GM18517 (cell line): ENCODE data around the gene CPNE2.
"Not testable (repeated sequence)": the region's sequence is repeated elsewhere in the genome, so short reads cannot be mapped to it uniquely, and the experiment has no call there.

Source experiments
- ATAC-seq: cut with Tn5 transposase; IDR thresholded peaks from one replicate; pipeline ENCODE4 v1.9.1; 2021; ENCODE audit warnings: mild to moderate bottlenecking, moderate library complexity; ENCODE audit not compliant: unreplicated experiment

CPNE2 gene

DNA sequence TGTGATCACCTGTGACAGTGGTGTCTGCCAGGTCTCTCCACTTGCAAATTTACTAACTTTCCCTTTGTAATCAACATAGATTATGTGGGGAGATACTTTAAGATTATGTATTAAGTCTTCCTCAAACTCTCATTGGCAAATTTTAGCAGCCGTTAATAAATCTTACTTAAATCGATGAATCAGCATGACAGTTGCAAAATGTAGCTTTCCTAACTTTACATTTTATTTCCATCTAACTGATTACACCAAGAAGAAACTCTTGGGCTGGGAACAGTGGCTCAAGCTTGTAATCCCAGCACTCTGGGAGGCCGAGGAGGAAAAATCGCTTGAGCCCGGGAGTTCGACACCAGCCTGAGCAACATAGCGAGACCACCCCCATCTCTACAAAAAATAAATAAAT is 23.3 kb upstream of the CPNE2 start:
- ATAC-seq = no peak

DNA sequence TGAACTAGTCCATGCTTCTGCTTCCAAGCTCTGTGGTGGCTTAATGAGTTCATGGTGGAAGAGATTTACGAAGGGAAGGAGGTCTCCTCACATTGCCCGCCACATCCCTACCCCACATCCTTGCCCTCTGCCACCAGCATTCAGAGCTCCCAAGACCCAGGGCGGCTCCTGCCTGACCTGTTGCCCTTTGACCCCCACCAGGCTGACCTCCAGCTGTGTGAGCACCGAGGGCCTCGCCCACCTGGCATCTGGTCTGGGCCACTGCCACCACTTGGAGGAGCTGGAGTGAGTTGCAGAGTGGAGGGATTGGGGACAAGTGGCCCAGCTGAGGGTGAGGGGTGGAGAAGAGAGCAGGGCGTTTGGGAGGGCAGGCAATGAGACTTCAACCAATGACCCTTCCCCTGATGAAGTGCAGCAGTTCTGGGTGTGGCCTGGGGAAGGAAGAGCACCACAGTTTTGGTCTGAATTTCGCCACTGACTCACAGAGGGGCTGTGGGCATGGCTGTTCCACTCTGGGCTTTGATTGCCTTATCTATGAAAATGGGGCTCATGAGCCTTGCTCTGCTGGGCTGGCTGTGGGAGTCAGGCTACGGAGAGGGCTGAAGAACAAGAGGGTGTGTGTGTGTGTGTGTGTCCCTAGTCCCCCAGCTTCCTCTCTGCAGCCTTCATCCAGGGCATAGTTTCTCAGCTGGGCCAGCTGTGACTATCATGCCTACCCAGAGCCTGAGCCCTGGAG is 22.6 kb upstream of the CPNE2 start:
- ATAC-seq = no peak

DNA sequence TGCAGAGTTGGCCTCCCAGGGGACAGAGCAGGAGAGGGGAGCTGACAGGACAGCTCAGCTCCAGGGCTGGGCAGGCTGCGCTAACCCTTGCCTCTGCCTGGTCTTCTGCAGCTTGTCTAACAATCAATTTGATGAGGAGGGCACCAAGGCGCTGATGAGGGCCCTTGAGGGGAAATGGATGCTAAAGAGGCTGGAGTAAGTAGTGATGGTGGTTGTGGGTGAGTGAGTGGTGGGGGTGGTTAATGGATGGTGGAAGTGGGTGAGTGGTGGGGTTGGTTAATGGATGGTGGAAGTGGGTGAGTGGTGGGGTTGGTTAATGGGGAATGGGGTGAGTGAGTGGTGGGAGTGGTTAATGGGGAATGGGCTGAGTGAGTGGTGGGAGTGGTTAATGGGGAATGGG is 22.0 kb upstream of the CPNE2 start:
- ATAC-seq = no peak

DNA sequence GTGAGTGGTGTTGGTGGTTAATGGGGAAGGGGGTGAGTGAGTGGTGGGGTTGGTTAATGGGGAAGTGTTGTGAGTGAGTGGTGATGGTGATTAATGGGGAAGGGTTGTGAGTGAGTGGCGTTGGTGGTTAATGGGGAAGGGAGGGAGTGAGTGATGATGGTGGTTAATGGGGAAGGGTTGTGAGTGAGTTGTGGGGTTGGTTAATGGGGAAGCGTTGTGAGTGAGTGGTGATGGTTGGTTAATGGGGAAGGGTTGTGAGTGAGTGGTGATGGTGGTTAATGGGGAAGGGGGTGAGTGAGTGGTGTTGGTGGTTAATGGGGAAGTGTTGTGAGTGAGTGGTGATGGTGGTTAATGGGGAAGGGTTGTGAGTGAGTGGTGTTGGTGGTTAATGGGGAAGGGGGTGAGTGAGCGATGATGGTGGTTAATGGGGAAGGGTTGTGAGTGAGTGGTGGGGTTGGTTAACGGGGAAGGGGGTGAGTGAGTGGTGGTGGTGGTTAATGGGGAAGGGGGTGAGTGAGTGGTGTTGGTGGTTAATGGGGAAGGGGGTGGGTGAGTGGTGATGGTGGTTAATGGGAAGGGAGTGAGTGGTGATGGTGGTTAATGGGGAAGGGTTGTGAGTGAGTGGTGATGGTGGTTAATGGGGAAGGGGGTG is 21.2 kb upstream of the CPNE2 start:
- ATAC-seq = not testable (repeated sequence)

DNA sequence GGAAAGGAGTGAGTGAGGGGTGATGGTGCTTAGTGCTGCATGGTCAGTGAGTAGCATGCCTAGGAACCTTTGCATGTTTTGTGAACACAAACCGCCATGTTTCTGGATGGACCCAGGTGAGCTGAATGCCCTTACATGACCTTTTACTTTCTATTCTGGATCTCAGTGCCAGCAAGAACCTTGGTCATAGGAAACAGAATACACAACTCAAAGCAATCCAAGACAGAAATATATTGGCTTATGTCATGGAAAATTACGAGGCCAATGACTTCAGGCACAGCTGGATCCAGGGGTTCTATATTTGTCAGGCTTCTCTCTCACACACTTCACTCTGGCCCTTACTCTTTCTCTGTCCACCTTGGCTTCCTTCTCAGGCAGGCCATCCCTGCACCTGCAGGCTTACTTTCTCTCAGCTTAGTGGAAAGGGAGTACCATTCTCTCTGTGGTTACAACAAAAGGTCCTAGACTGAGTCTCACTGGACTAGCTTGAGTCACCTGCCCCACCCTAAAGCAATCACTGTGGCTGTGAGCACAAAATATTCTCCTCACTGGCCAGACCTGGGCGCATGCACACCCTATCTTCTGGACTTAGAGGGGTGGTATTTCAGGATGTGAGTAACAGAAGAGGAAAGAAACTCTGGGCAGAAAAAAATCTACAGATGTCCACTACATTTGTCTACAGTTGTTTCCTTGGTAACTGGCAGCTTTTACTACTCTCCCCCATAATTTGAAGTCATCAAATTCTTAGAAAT is 20.4 kb upstream of the CPNE2 start:
- ATAC-seq = no peak

DNA sequence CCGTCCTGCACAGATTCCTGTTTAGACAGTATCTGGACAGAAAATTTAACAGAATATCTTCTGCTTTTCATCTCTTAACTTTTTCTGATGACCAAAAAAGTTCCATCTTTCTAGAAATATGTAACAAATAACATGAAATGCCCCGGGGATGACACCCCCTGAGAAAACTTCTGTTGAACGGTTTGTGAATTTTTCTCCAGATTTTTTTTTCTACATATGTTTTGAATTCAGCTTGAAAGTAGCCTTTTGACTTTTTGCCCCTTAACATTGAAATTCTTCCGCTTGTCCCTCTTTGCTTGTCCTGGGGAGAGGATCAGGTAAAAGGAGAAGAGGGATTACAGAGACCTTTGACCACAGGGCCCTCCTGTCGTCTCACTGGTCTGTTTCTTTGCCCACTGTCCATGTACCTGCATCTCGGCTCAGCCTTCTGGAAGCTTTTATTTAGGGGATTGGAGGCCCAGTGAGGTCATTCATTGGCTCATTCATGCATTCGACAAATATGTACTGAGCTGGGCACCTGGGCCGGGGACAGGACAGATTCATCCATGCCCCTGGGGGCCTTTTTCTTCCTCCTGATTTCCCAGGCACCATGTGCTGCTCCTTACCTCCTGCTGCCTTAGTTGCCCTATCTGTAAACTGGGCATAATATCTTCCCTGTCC is 19.6 kb upstream of the CPNE2 start:
- ATAC-seq = no peak

DNA sequence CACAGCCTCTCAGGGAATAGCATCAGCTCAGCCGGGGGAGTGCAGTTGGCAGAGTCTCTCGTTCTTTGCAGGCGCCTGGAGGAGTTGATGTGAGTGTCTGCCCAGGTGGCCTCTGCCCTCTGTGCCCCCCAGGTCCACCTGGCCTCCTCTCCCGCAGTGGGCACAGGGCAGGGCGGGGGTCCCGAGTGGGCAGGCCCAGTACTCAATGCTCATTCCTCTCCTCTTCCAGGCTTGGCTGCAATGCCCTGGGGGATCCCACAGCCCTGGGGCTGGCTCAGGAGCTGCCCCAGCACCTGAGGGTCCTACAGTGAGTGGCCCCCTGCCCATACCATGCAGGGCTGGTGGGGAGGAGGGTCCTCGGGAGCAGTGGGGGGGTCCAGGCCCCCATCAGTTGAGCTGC is 14.7 kb upstream of the CPNE2 start:
- ATAC-seq = no peak

DNA sequence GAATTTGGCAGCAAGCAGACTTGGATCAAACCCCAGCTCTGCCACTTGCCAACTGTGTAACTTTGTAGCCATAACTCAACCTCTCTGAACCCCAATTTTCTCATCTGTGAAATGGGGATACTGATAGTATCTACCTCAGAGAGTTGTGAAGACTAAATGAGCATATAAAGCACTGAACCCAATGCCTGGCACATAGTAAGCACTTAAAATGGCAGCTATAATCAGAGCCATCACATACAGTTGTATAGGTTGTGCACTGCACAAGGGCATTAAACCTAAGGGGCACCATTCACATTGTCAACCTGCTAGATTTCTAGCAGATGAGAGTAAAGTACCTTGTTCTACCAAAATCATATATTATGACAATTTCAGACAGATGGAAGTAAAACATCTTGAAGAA is 10.6 kb upstream of the CPNE2 start:
- no peak for ATAC-seq

DNA sequence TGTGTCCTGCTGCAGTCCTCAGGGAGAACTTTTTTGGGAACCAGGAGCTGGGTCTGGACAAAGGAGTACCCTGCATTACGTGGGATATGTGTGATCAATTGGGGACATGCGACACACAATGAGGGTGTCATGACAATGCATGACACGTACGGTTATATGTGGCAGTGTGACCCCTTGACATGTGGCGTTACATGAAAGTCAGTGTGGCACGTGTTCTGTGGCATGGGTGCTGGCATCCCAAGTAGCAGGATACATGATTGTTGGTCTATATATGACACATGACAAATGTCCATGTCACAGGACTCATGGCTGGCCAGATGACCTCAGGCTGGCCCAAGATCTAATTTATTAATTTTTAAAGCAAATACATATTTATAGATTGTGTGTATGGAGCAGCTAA is 9.7 kb upstream of the CPNE2 start:
- ATAC-seq = no peak

DNA sequence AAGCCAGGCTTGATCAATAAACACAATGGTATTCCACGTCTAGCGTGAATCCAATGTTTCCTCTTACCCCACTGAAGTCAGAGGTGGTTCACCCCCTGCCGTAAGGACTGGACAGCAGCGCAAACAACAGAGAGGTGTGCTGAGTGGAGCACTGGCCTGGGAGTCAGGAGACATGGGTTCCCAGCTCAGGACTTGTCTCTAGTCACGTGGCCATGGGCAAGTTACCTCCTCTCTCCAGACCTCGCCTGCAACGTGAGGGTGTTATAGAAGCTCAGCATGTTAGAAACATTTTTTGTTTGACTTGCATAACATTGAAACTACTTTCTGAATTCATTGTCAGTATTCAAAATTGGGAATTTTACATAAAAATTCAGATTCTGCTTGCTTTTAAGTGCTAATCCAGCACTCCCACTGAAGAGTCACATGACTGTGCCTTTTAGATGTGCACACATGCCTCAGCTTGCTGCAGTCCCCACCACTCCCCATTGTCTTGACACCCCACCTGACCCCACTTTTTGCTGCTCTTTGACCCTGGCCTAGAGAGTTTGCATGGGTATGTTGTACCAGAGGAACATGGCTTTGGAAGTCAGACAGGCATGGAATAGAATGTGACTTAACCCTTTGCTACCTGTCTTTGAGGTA is 8.8 kb upstream of the CPNE2 start:
- no peak for ATAC-seq

DNA sequence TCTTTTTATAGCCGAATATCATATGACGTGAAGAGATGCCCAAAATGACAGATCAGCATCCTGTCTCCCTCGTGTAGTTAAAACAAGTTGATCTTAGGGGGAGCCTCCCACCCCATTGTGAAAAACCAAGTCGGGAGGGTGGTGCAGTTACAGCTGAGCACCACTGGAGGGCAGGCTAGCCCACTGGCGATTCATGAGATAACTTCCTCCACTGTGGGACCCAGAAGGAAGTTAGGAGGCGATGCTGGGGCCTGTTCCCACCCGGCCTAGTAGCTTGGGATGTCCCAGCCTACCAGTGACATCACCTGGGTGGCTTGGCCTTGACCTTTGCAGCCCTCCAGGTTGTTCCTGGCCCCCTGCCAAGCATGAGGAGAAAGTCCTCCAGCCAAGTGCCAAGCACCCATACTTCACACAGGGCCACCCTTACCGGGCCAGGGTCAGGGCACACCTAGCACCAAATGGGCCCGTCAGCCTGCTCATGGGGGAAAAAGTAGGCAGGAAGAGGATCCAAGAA is 8.1 kb upstream of the CPNE2 start:
- ATAC-seq = no peak

DNA sequence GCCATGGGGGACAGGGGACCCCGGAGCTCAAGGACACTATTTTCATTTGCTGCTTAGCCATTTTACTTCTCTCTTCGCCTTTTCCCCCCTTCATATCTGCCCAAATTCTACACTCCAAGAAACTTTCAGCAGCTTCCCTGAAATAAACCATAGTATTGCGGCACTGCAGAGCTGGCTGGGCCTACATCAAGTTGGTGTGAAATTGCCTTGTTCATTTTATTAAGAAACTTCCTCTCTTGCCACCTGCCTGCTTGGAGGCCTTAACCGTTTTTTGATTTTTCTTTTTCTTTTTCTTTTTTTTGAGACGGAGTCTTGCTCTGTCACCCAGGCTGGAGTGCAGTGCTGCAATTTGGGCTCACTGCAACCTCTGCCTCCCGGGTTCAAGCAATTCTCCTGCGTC is 7.4 kb upstream of the CPNE2 start:
- ATAC-seq = no peak

DNA sequence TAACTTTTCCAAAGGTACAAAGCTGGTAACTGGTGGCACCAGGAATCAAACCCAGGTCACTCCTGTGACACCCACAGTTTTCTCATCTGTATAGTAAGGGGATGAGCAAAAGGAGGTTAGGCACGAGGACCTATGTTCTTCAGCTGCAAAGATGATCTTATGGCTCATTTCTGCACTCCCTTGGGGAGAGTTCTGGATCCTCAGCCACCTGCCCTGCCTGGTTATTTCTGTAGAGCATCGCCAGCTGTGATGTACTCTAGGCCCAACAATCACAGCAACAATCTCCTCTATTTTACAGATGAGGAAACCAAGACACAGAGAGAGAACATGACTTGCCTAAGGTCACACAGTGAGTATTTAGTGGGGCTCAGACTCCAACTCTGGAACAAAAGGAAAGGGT is 5.4 kb upstream of the CPNE2 start:
- no peak for ATAC-seq

DNA sequence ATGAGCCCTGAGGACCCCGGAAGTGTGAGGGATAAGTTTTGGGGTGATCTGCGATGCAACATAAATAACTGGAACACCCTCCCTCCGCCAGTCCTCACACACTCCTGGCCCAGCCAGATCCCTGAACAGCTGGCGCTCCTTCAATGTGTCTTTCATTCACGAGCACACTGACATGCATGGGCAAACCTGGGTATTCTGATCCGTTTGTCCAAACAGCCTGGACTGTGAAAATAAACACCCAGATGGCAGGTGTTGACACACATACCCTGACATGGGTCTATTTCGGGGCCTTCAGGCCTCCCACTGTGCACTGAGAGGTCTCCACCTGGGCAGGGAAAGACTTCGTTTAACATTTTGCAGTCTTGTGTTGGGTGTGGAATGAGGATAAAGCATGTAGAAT is 3.0 kb upstream of the CPNE2 start:
- no peak for ATAC-seq

DNA sequence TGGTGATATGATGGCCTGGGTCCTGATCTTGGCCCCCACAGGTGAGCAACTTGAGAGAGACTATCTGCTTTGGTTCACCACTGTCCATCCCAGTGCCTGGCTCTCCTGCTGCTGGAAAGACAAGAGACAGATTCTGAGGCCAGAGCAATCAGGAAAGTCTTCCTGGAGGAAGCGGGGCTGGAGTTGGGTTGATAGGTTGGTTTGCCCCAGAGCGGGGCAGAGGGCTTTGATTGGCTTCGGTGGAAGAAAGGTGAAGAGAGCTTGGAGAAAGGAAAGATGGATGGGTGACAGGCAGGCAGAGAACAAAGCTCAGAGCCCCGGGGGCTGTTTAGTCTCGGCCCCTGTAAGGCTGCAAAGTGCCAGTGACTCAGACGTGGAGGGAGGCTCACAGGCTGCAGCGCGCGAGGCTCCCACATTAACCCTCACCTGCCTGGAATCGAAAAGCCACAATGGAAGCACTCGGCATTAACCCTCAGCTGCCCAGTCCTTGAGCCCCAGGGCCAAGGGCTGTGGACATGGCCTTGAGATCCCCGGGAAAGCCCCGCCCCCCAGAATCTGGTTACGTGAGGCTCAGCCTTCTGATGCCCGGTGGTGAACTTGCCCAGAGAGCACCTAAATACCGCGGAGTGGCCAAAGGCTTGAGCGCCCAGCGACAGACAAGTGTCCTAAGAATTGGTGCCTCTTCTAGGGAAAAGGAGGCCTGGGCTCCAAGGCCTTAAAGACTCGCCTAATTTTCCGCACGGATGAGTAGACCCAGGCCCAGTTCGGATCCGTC is 996 bp upstream of the CPNE2 start:
- ATAC-seq = no peak

DNA sequence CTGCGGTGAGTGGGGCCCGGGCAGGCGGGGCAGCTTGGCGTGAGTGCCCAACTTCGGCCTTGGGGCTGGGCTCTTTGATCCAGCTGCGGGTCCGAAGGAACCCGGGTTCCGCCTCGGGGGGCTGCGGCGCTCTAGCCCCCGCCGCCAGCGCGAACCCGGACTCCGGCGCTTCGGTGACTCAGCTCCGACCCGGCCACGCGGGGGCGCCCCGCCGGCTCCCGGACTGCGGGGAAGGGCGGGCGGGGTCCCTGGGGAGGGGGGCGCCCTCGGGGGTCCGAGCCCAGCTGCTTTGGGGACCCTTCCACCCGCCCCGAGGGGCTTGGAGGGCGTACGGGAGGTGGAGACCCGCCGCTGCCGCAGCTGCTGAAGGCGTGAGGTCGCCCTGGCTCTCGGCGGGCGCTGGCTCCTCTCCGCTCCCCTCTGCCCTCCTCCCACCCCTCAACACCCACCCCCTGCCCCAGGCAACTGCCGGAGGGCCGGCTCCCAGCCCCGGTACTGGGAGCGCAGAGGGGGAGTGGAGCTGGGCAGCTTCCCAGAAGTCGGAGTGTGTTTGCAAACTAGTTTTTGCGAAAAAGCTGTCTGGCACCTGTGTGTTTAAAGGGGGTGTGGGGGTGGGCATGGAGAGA is 516 bp downstream of the CPNE2 start:
- no peak for ATAC-seq

DNA sequence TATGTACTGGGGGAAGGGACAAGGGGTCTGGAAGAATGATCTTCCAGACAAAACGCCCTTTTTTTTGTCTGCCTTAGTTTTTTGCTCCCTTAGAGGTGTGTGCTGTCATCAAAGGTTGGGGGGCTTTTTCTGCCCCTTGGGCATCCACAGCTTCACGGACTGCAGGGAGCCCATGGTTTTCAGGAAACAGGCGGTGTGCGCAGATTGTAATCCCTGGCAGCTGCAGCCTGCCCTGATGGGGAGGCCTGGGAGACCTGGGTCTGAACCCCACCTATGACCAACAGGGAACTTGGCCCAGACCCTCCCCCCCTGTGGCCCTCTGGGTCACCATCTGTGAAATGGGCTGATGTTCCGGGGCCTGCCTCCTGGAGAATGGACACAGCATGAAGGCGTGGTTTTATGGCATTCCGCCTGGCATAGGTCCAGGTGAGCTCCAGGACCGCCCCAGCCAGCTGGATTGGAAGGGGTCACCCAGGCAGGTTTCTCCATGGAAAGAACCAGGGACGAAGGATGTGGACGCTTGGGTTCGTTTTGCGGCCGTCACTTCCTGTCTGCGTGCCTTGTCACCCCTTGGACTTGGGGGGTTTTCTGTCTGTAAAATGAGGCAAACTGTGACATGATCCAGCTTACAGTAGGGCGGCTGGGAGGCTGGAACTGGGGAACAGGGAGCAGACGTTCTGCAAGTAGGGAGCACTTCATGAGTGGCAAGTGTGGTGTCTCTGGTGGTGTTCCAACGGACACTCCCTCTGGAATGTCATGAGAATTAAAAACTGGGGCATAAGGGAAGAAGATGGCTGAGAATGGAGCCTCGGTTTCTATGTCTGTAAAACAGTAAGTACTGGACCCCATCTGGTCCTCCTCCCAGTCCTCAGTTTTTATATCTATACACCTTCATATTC is 1.5 kb downstream of the CPNE2 start:
- ATAC-seq = no peak

DNA sequence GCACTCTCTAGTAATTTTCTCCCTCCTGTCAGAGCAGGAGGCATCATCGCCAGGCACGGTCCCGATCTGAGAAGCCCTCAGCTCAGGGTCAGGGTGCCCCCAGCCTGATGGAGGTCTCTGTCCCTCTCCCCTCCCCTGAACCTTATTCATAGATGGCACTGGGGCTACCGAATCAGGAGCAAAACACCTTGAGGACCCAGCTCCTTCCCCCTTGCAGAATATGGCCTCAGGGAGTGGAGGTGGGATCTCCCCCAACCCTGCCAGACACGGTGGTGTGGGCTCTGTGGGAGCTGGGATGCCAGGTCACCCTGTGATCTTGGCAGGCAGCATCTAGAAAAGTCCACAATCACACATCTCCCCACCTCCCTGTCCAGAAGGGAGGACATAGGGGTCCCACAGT is 2.5 kb downstream of the CPNE2 start:
- ATAC-seq = no peak

DNA sequence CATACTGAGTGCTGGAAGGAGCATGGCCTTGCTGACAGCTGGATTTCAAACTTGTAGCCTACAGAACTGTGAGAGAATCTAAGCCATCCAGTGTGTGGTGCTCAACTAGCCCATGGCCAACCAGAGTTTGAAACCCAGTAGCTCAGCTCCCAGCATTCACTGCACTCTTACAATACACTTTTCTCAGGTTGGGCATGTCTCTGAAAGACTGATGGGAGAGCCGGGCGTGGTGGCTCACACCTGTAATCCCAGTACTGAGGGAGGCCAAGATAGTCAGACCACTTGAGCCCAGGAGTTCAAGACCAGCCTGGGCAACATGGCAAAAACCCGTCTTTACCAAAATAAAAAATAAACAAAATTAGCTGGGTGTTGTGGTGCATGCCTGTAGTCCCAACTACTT is 3.8 kb downstream of the CPNE2 start:
- ATAC-seq = no peak
